Testis (tissue), 5 donors: ENCODE results near the gene ABCC11. TPM values are rescaled to one million over a fixed set of nuclear protein-coding genes. Genes with fewer than 3 reads are reported as not detected.

Experiments
- DNase-seq: peaks from one replicate; pipeline ENCODE4 v3.0.0-alpha.2; 2019
- H3K27ac ChIP-seq, 2 donors: fragments of 200-600 bp; sonication (generic); one replicate each; pipeline ENCODE4 v1.5.1; 2019
- H3K27me3 ChIP-seq: fragments of 200-600 bp; sonication (generic); one replicate; pipeline ENCODE4 v1.5.1; 2019
- H3K36me3 ChIP-seq: fragments of 200-600 bp; sonication (generic); one replicate; pipeline ENCODE4 v1.5.1; 2017; ENCODE audit warnings: low read depth; ENCODE audit errors: missing control alignments
- H3K4me1 ChIP-seq: fragments of 200-600 bp; sonication (generic); one replicate; pipeline ENCODE4 v1.5.1; 2019
- H3K4me3 ChIP-seq, 2 donors: fragments of 200-600 bp; sonication (generic); one replicate each; pipeline ENCODE4 v1.5.1; 2017 to 2019
- H3K9me3 ChIP-seq: fragments of 200-600 bp; sonication (generic); one replicate; pipeline ENCODE4 v1.5.1; 2017
- CTCF ChIP-seq, 3 experiments: fragments of 450-650 bp in 2 of 3; fragments of 200-600 bp in 1 of 3; sonication (generic) in 1 of 3; IDR thresholded peaks; one replicate each; pipeline ENCODE4 v1.5.1; 2016 to 2019; ENCODE audit warnings: antibody characterized with exemption in 3 of 3, mild to moderate bottlenecking in 2 of 3, moderate library complexity in 1 of 3
- POLR2A ChIP-seq: fragments of 450-650 bp; IDR thresholded peaks from one replicate; pipeline ENCODE4 v1.6.1; 2017; ENCODE audit warnings: antibody characterized with exemption, mild to moderate bottlenecking, moderate library complexity
- WGBS, 2 donors: methylation state at CpG; one replicate each; pipeline ENCODE4 v1.1.5; 2018; 5-methylcytosine and 5-hydroxymethylcytosine counted together
- intact Hi-C: fragments of 100-400 bp; cut with DNase I; formaldehyde crosslinking; loops from one replicate; pipeline ENCODE4 v1.15.1; 2023; ENCODE audit warnings: low total_unique reads
- long read RNA-seq, 2 donors: transcript quantifications; one replicate each; lab custom pipeline, GENCODE V29; 2026
- polyA plus RNA-seq: library from polyadenylated mRNA; stranded (reverse); fragments of 350-450 nt; fragmentation: Illumina TruSeq; extraction: RNeasy Lipid Tissue Mini Kit (QIAGEN cat#74804); gene quantifications from one replicate; pipeline ENCODE4 v1.2.3, GENCODE V29; 2014; ENCODE audit warnings: low read depth, low replicate concordance; ENCODE audit not compliant: insufficient read depth
- total RNA-seq, 2 donors: library from RNA; depleted of rRNA; stranded (reverse); fragments of >200 nt; gene quantifications; one replicate each; pipeline ENCODE4 v1.2.3, GENCODE V29; 2016

The ABCC11 gene
- total RNA-seq (1 to 10 TPM; 6.8 to 7.5 TPM), polyA plus RNA-seq (24.1 TPM)
- long read RNA-seq, donor 1, partial matches to known transcripts = 49 of 58 reads
- long read RNA-seq, donor 1, other reads (novel, unspliced or antisense) = 9 of 58 reads
- long read RNA-seq, donor 2 = 0 reads

- peaks cover 9% of the 10 kb centered on the region for H3K4me1 ChIP-seq
- no peaks in the 10 kb centered on the region for H3K36me3 ChIP-seq
- H3K27ac ChIP-seq = no peak within 1 kb of the TSS
- H3K27me3 ChIP-seq = no peaks in the 10 kb centered on the region
- no peaks in the 10 kb centered on the region for H3K9me3 ChIP-seq
- no peak for TF ChIP-seq POLR2A
- no peak for TF ChIP-seq CTCF (IDR thresholded peaks at IDR 0.05)
- intact Hi-C loops = no loop called here
- DNase-seq = no peak
- 49 to 50% methylated on average over 4 of the region's 4 CpGs for WGBS, 2 donors
- no peak within 1 kb of the TSS for H3K4me3 ChIP-seq
Measured at GRCh38 chr16:48247311-48247710, at the start of gene ABCC11. Gene ABCC11, minus strand, starts transcription at chr16:48247539. Its CDS starts 15,618 bp downstream, at chr16:48231921.

DNA sequence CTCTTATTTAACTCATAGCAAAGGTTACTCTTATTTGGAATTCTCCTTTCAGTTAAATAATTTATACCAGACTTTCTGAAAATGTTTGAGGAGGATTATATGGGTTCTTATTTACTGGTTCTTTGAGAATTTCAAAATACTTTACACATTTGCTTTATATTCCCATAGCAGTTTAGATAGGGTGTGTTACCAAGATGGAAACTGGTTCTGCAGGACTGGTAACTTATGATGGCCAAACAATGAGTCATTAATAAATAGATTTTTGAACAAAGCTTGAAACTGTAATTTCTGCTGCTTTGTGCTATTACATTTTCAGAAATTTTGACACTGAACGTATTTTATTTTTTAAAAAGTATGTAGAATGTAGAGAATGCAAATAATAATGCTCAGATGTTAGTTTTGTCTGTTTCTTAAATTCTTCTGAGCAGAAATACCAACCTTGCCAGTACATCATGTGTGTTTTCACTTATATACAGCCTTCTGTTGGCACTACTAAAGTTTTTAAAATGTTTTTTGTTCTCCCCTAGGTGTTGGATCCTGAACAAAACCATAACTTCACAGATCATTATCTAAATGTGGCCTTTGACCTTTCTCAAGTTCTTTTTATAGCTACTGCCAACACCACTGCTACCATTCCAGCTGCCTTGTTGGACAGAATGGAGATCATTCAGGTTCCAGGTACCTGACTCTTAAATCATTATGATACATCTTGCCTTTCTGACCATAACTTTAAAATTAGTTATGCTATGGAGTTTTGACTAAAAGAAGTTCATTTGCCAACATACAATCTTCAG lies 48.3 kb upstream of the ABCC11 start:
- no peak overlapping the region for H3K4me3 ChIP-seq
- no peaks in the 10 kb centered on the region for H3K36me3 ChIP-seq
- intact Hi-C loops = no loop called here
- H3K27ac ChIP-seq = no peak overlapping the region
- WGBS, 2 donors = 96 to 97% methylated on average over 1 of the region's 1 CpG
- TF ChIP-seq CTCF (IDR thresholded peaks at IDR 0.05) = no peak
- TF ChIP-seq POLR2A = no peak
- DNase-seq = no peak
- H3K27me3 ChIP-seq = no peaks in the 10 kb centered on the region
- H3K4me1 ChIP-seq = no peaks in the 10 kb centered on the region
- no peaks in the 10 kb centered on the region for H3K9me3 ChIP-seq

DNA sequence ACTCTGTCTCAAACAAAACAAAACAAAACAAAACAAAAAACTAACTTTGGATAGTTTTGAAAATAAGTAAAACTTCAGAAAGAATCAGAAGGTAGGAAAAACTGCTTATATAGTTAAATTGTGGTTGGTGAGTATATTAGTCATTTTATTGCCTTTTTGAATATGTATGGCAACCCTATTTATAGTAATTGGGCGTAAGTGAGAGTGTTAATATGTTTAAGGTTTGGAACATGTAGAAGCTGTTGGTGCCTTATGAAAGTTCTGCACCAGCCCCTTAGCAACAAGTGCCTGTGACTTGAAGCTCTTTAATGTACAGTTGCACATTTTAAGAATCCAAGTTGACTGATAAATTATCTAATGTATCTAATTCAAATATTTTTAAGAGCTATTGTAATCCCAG lies 47.4 kb upstream of the ABCC11 start:
- Histone ChIP-seq H3K4me1 (no peaks in the 10 kb centered on the region), H3K27me3 (no peaks in the 10 kb centered on the region), H3K27ac (no peak overlapping the region), H3K9me3 (no peaks in the 10 kb centered on the region), H3K36me3 (no peaks in the 10 kb centered on the region), H3K4me3 (no peak overlapping the region)
- intact Hi-C loops = no loop called here
- 91 to 97% methylated on average over 1 of the region's 1 CpG for WGBS, 2 donors
- no peak for TF ChIP-seq CTCF (IDR thresholded peaks at IDR 0.05)
- no peak for TF ChIP-seq POLR2A
- no peak for DNase-seq

- whole genome bisulfite sequencing, 2 donors = 84 to 88% methylated on average over 2 of the region's 2 CpGs
- Histone ChIP-seq H3K27ac (no peak overlapping the region), H3K36me3 (no peaks in the 10 kb centered on the region), H3K9me3 (no peaks in the 10 kb centered on the region), H3K27me3 (no peaks in the 10 kb centered on the region), H3K4me1 (no peaks in the 10 kb centered on the region), H3K4me3 (no peak overlapping the region)
- DNase-seq = no peak
- TF ChIP-seq POLR2A = no peak
- no peak for TF ChIP-seq CTCF (IDR thresholded peaks at IDR 0.05)
- intact Hi-C loops = no loop called here
Measured at GRCh38 chr16:48292452-48292851, 45.1 kb upstream of the ABCC11 start.

DNA sequence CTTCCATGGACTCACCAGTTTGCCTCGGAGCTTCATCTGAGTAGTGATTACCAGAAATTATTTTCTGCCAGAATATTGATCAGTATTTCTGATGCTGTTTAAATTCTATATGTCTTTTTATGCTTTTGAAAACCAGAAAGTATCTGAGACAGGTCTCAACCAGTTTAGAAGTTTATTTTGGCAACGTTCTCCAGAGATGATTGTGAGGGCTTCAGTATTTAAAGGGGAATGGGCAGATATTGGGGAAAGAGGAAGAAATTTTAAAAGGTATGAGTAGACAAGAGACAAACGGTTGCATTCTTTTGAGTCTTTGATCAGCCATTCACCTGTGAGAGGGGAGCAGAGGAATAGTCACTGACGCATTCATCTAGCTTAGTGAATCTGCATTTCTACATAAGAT lies 44.4 kb upstream of the ABCC11 start:
- no peak overlapping the region for H3K27ac ChIP-seq
- intact Hi-C loops = no loop called here
- no peak for DNase-seq
- no peaks in the 10 kb centered on the region for H3K4me1 ChIP-seq
- 80 to 90% methylated on average over 4 of the region's 4 CpGs for WGBS, 2 donors
- no peaks in the 10 kb centered on the region for H3K27me3 ChIP-seq
- no peak overlapping the region for H3K4me3 ChIP-seq
- no peaks in the 10 kb centered on the region for H3K9me3 ChIP-seq
- no peaks in the 10 kb centered on the region for H3K36me3 ChIP-seq
- TF ChIP-seq POLR2A (no peak), CTCF (IDR thresholded peaks at IDR 0.05) (no peak)
